Measurements from ENCODE around the gene ZC3H4.

GRCh38 chr19:47156861-47157430, 43.4 kb upstream of the ZC3H4 start:
- TF ChIP-seq CTCF (IDR thresholded peaks at IDR 0.05; ENCODE audit: control extremely low read depth in 1 of 3, insufficient read depth in 1 of 3, low read depth in 1 of 3, low read length in 3 of 3) (no peak), POLR2AphosphoS5 (IDR thresholded peaks at IDR 0.05; ENCODE audit: low read depth, low read length) (no peak), CHD2 (IDR thresholded peaks at IDR 0.05; ENCODE audit: low read length) (no peak), RXRA (IDR thresholded peaks at IDR 0.05; ENCODE audit: insufficient read depth, low read depth, low read length) (no peak), SUZ12 (IDR thresholded peaks at IDR 0.05; ENCODE audit: low read length) (no peak)
